Left forelimb (tissue), 1 donor: ENCODE data around the gene CELSR1.

Experiments
- DNase-seq: peaks from one replicate; pipeline ENCODE4 v3.0.0-alpha.2; 2018; ENCODE audit warnings: low spot score

Gene CELSR1

GRCh38 chr22:46361826-46362202 is 175.6 kb downstream of the CELSR1 start:
- DNase-seq = no peak

GRCh38 chr22:46360891-46361290 is 176.5 kb downstream of the CELSR1 start:
- no peak for DNase-seq

- DNase-seq = no peak
Measured at GRCh38 chr22:46360097-46360496, 177.3 kb downstream of the CELSR1 start.

GRCh38 chr22:46359362-46359761 is 178.1 kb downstream of the CELSR1 start:
- DNase-seq = no peak

GRCh38 chr22:46358766-46359165 is 178.7 kb downstream of the CELSR1 start:
- no peak for DNase-seq

GRCh38 chr22:46357711-46358520 is 179.5 kb downstream of the CELSR1 start:
- no peak for DNase-seq

GRCh38 chr22:46356496-46357480 is 180.6 kb downstream of the CELSR1 start:
- DNase-seq = no peak

GRCh38 chr22:46355996-46356471 is 181.4 kb downstream of the CELSR1 start:
- no peak for DNase-seq

- peak; percentile 81 for DNase-seq
Measured at GRCh38 chr22:46355369-46355995, 181.9 kb downstream of the CELSR1 start.

GRCh38 chr22:46354993-46355305 is 182.5 kb downstream of the CELSR1 start:
- DNase-seq = no peak

GRCh38 chr22:46354176-46354992 is 183.0 kb downstream of the CELSR1 start:
- no peak for DNase-seq

- DNase-seq = no peak
Measured at GRCh38 chr22:46353483-46354105, 183.8 kb downstream of the CELSR1 start.

GRCh38 chr22:46352691-46353386 is 184.6 kb downstream of the CELSR1 start:
- no peak for DNase-seq

GRCh38 chr22:46352276-46352675 is 185.1 kb downstream of the CELSR1 start:
- DNase-seq = no peak

GRCh38 chr22:46351767-46352166 is 185.7 kb downstream of the CELSR1 start:
- no peak for DNase-seq

GRCh38 chr22:46351131-46351735 is 186.2 kb downstream of the CELSR1 start:
- DNase-seq = no peak

GRCh38 chr22:46350646-46351045 is 186.8 kb downstream of the CELSR1 start:
- no peak for DNase-seq

GRCh38 chr22:46350121-46350520 is 187.3 kb downstream of the CELSR1 start:
- no peak for DNase-seq

GRCh38 chr22:46349681-46350080 is 187.7 kb downstream of the CELSR1 start:
- no peak for DNase-seq

GRCh38 chr22:46349238-46349637 is 188.2 kb downstream of the CELSR1 start:
- no peak for DNase-seq
